Activated CD8-positive, alpha-beta T cell treated with anti-CD3 and anti-CD28 coated beads, Interleukin-2, amount 10 ng/mL, durations not matched to agents 7 days and 5 days (primary cell): ENCODE data around the gene ZBTB22. TPM values are rescaled to one million over a fixed set of nuclear protein-coding genes. Genes with fewer than 3 reads are reported as not detected.
A peak's percentile ranks its signal among the peaks of the same experiment; 100 is the strongest.
"Not testable (repeated sequence)": the region's sequence is repeated elsewhere in the genome, so short reads cannot be mapped to it uniquely, and the experiment has no call there.

Source experiments
- ATAC-seq: fragments of 150-1000 bp; cut with Tn5 transposase; one replicate; pipeline ENCODE4 v1.10.0; 2021; ENCODE audit warnings: moderate library complexity
- CTCF ChIA-PET: fragments of 350-600 bp; sonication (Branson Sonifier 250); formaldehyde crosslinking; loops from one replicate; lab custom pipeline; 2021; ENCODE audit warnings: antibody characterized with exemption; lab: Charles Lee
- POLR2A ChIA-PET: fragments of 350-600 bp; sonication (Branson Sonifier 250); formaldehyde crosslinking; loops from one replicate; lab custom pipeline; 2021; ENCODE audit warnings: antibody characterized with exemption; lab: Charles Lee
- DNase-seq: peaks from one replicate; pipeline ENCODE4 v3.0.0-alpha.2; 2020
- H3K27ac Mint-ChIP-seq: one replicate; pipeline ENCODE4 v1.8.0; 2021; ENCODE audit warnings: mild to moderate bottlenecking, mixed read lengths
- H3K27me3 Mint-ChIP-seq: one replicate; pipeline ENCODE4 v1.8.0; 2021; ENCODE audit warnings: low read depth, mixed read lengths
- H3K36me3 Mint-ChIP-seq: one replicate; pipeline ENCODE4 v1.8.0; 2021; ENCODE audit warnings: low read depth, mixed read lengths
- H3K4me1 Mint-ChIP-seq: one replicate; pipeline ENCODE4 v1.8.0; 2021; ENCODE audit warnings: low read depth, mixed read lengths
- H3K4me3 Mint-ChIP-seq: one replicate; pipeline ENCODE4 v1.8.0; 2021; ENCODE audit warnings: mild to moderate bottlenecking, mixed read lengths
- H3K9me3 Mint-ChIP-seq: one replicate; pipeline ENCODE4 v1.8.0; 2022; ENCODE audit warnings: mixed read lengths; ENCODE audit not compliant: insufficient read depth
- total RNA-seq, 2 experiments: library from RNA; stranded (reverse); gene quantifications; one replicate each; pipeline ENCODE4 v1.2.3, GENCODE V29; 2021

The ZBTB22 gene
- total RNA-seq, 2 experiments from 2014 or later: 10.7 to 11.1 TPM

GRCh38 chr6:33288921-33289783, 28.4 kb downstream of the ZBTB22 start, which contains the start of the genes PFDN6 and WDR46:
Gene PFDN6 (plus strand): TSS chr6:33289601. CDS start chr6:33289857, 256 bp downstream.
Gene WDR46 (minus strand): TSS chr6:33289239. CDS start chr6:33289170, 69 bp downstream.
- Mint-ChIP-seq H3K4me1 (peaks cover 46% of the 10 kb centered on the region), H3K27ac (peak within 1 kb of the TSS; percentile 87), H3K9me3 (no peaks in the 10 kb centered on the region), H3K36me3 (peaks cover 64% of the 10 kb centered on the region), H3K27me3 (no peaks in the 10 kb centered on the region), H3K4me3 (peak within 1 kb of the TSS; percentile 97)
- ChIA-PET POLR2A (interaction anchor here (0.6 to 3.4 kb wide), 14 partner anchors 8 to 317 kb away, joined by 3 to 50 read pairs (median 6); partner anchors contain the start of genes B3GALT4, CUTA, RGL2 and RPS18), CTCF (interaction anchor here (0.6 to 3.3 kb wide), 18 partner anchors 8 to 422 kb away, joined by 3 to 28 read pairs (median 3); partner anchors contain the start of genes B3GALT4, RGL2, RPS18 and SYNGAP1)
- ATAC-seq (peak; percentile 97), DNase-seq (peak; percentile 93)

DNA sequence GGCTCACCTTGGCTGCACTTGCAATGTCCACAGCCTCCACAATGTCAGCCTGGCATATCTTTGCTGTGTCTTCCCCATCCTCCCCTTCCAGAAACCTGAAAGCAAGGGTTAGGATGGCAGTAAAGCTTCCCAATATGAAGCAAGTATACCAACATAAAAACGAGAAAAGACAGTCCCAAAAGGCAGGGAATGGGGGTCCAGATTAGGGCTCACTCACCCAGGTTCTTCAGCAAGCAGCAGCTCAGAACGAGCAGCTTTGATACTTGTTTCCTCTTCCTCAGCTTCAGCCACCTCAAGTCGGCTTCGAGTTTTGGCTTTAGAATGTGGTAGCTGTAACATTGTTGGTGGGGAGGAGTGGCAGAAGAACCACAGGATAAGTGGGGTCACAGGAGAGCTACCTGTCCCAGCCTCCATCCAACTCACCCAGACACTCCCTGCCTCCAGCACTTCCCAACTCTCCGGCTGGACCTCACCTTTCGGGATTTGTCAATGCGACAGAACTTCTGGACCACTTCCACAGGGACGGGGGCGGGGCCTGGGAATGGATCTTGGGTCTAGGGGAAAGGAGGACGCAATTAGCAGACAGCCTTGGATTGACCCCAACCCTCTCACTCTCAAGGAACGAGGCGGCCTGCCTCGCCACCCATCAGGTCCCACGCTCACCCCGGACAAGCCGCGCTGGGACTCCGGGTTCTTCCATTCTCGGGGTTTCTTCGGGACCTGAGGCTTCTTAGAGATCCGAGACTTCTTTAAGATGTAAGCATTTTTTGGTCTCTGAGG, 29.2 kb downstream of the ZBTB22 start:
- Mint-ChIP-seq H3K27me3 (no peaks in the 10 kb centered on the region), H3K4me3 (peak overlapping the region; percentile 97), H3K9me3 (no peaks in the 10 kb centered on the region), H3K4me1 (peaks cover 43% of the 10 kb centered on the region), H3K36me3 (peaks cover 61% of the 10 kb centered on the region), H3K27ac (peak overlapping the region; percentile 87)
- DNase-seq (no peak), ATAC-seq (peak; percentile 8)
- ChIA-PET CTCF (interaction anchor here (0.6 to 3.3 kb wide), 15 partner anchors 7 to 423 kb away, joined by 3 to 28 read pairs (median 3); partner anchors contain the start of genes B3GALT4, RGL2, RPS18 and SYNGAP1), POLR2A (interaction anchor here (0.6 to 3.4 kb wide), 12 partner anchors 9 to 316 kb away, joined by 3 to 50 read pairs (median 8); partner anchors contain the start of genes B3GALT4, CUTA, RGL2 and RPS18)

- peaks cover 60% of the 10 kb centered on the region for H3K36me3 Mint-ChIP-seq
- peak overlapping the region; percentile 97 for H3K4me3 Mint-ChIP-seq
- H3K9me3 Mint-ChIP-seq: no peaks in the 10 kb centered on the region
- H3K27ac Mint-ChIP-seq: no peak overlapping the region
- H3K27me3 Mint-ChIP-seq: no peaks in the 10 kb centered on the region
- DNase-seq: no peak
- peaks cover 43% of the 10 kb centered on the region for H3K4me1 Mint-ChIP-seq
- CTCF ChIA-PET: interaction anchor here (0.6 to 3.3 kb wide), 3 partner anchors 10 to 33 kb away, joined by 4 to 28 read pairs (median 5); partner anchors contain the start of genes B3GALT4 and TAPBP
- POLR2A ChIA-PET: interaction anchor here (0.7 to 2.7 kb wide), 5 partner anchors 8 to 15 kb away, joined by 3 to 37 read pairs (median 5); partner anchors contain the start of genes B3GALT4, RGL2, RPS18 and VPS52
- no peak for ATAC-seq
These were observed 30.3 kb downstream of the ZBTB22 start for GRCh38 chr6:33286946-33287914.

GRCh38 chr6:33285214-33285613, 32.3 kb downstream of the ZBTB22 start:
- H3K27ac Mint-ChIP-seq, DNase-seq, H3K9me3 Mint-ChIP-seq, CTCF ChIA-PET, ATAC-seq, H3K4me3 Mint-ChIP-seq, H3K27me3 Mint-ChIP-seq: not testable (repeated sequence)
- peaks cover 56% of the 10 kb centered on the region for H3K36me3 Mint-ChIP-seq
- peaks cover 34% of the 10 kb centered on the region for H3K4me1 Mint-ChIP-seq
- POLR2A ChIA-PET: interaction anchor here (1.6 kb wide), 1 partner anchor 8 kb away, joined by 4 read pairs; the partner anchor contains the start of gene B3GALT4

- ChIA-PET POLR2A (interaction anchor here (1.1 kb wide), 1 partner anchor 33 kb away, joined by 3 read pairs; no protein-coding TSS in a partner anchor), CTCF (interaction anchor here (0.8 kb wide), 1 partner anchor 9 kb away, joined by 3 read pairs; the partner anchor contains the start of genes PFDN6 and WDR46)
- ATAC-seq: no peak
- Mint-ChIP-seq H3K36me3 (peaks cover 66% of the 10 kb centered on the region), H3K27ac (peak overlapping the region; percentile 50), H3K4me1 (peaks cover 37% of the 10 kb centered on the region), H3K9me3 (no peaks in the 10 kb centered on the region), H3K4me3 (no peak overlapping the region), H3K27me3 (no peaks in the 10 kb centered on the region)
- DNase-seq: no peak
These were observed 37.0 kb downstream of the ZBTB22 start for GRCh38 chr6:33280539-33280938.

DNA sequence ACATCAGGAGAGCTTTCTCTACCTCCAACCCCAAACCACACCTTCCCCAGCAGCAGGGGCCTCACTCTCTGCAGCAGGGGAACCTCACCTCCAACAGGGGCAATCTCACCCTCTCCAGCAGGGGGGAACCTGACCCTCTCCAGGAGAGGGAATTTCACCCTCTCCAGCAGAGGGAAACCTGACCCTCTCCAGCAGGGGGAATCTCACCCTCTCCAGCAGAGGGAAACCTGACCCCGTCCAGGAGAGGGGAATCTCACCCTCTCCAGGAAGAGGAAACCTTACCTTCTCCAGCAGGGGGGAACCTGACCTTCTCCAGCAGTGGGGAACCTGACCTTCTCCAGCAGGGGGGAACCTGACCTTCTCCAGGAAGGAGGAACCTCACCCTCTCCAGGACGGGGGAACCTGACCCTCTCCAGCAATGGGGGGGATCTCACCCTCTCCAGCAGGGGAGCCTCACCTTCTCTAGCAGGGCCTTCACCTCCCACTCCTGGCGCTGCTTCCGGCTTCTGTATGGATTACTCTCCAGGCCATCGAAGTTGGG, 37.5 kb downstream of the ZBTB22 start:
- Mint-ChIP-seq H3K27me3 (no peaks in the 10 kb centered on the region), H3K4me3 (no peak overlapping the region), H3K36me3 (peaks cover 71% of the 10 kb centered on the region), H3K27ac (peak overlapping the region; percentile 61), H3K9me3 (no peaks in the 10 kb centered on the region), H3K4me1 (peaks cover 42% of the 10 kb centered on the region)
- ChIA-PET POLR2A (interaction anchor here (0.6 to 4.4 kb wide), 5 partner anchors 8 to 129 kb away, joined by 3 to 54 read pairs (median 3); partner anchors contain the start of gene RGL2), CTCF (interaction anchor here (0.8 to 1.0 kb wide), 2 partner anchors 9 to 10 kb away, joined by 3 to 5 read pairs; partner anchors contain the start of genes PFDN6 and WDR46)
- ATAC-seq: no peak
- DNase-seq: no peak

- H3K4me3 Mint-ChIP-seq: peak overlapping the region; percentile 90
- ATAC-seq (no peak), DNase-seq (no peak)
- CTCF ChIA-PET: interaction anchor here (0.8 to 3.2 kb wide), 6 partner anchors 10 to 112 kb away, joined by 3 to 51 read pairs (median 5); partner anchors contain the start of genes PFDN6, RGL2 and WDR46
- H3K4me1 Mint-ChIP-seq: peaks cover 50% of the 10 kb centered on the region
- H3K36me3 Mint-ChIP-seq: peaks cover 74% of the 10 kb centered on the region
- no peaks in the 10 kb centered on the region for H3K27me3 Mint-ChIP-seq
- POLR2A ChIA-PET: interaction anchor here (0.6 to 4.4 kb wide), 5 partner anchors 8 to 129 kb away, joined by 3 to 54 read pairs (median 3); partner anchors contain the start of genes PFDN6, RGL2 and WDR46
- no peaks in the 10 kb centered on the region for H3K9me3 Mint-ChIP-seq
- peak overlapping the region; percentile 77 for H3K27ac Mint-ChIP-seq
These were observed 38.3 kb downstream of the ZBTB22 start for GRCh38 chr6:33279257-33279695.

- Mint-ChIP-seq H3K4me3 (peak overlapping the region; percentile 90), H3K27ac (peak overlapping the region; percentile 77), H3K27me3 (no peaks in the 10 kb centered on the region), H3K36me3 (peaks cover 74% of the 10 kb centered on the region), H3K4me1 (peaks cover 52% of the 10 kb centered on the region), H3K9me3 (no peaks in the 10 kb centered on the region)
- DNase-seq (no peak), ATAC-seq (no peak)
- CTCF ChIA-PET: interaction anchor here (1.1 to 3.2 kb wide), 6 partner anchors 10 to 112 kb away, joined by 3 to 51 read pairs (median 10); partner anchors contain the start of genes PFDN6, RGL2 and WDR46
- POLR2A ChIA-PET: interaction anchor here (2.2 to 4.4 kb wide), 3 partner anchors 11 to 20 kb away, joined by 5 to 54 read pairs (median 50); partner anchors contain the start of genes PFDN6, RGL2 and WDR46
These were observed 38.7 kb downstream of the ZBTB22 start for GRCh38 chr6:33278810-33279209.

GRCh38 chr6:33278392-33278741, 39.2 kb downstream of the ZBTB22 start:
- CTCF ChIA-PET: interaction anchor here (1.1 to 3.2 kb wide), 6 partner anchors 10 to 113 kb away, joined by 3 to 51 read pairs (median 10); partner anchors contain the start of genes PFDN6, RGL2 and WDR46
- Mint-ChIP-seq H3K27me3 (no peaks in the 10 kb centered on the region), H3K27ac (peak overlapping the region; percentile 77), H3K36me3 (peaks cover 78% of the 10 kb centered on the region), H3K4me1 (peaks cover 57% of the 10 kb centered on the region), H3K9me3 (no peaks in the 10 kb centered on the region), H3K4me3 (peak overlapping the region; percentile 90)
- POLR2A ChIA-PET: interaction anchor here (0.6 to 4.4 kb wide), 7 partner anchors 11 to 1478 kb away, joined by 3 to 54 read pairs (median 6); partner anchors contain the start of genes PFDN6, RGL2, TAPBP and WDR46
- DNase-seq (no peak), ATAC-seq (no peak)
